ENCODE measurements around the gene POLR2E. TPM values are rescaled to one million over a fixed set of nuclear protein-coding genes. Genes with fewer than 3 reads are reported as not detected.
A peak's percentile ranks its signal among the peaks of the same experiment; 100 is the strongest.

The POLR2E gene
- total and polyA plus RNA-seq, 2 donors (not counting 1 experiment from before 2014, with no cell fraction given): 103 to 121 TPM

- H3K4me1 Mint-ChIP-seq: peaks cover 50% of the 10 kb centered on the region
- Histone ChIP-seq H3K9me3 (ENCODE audit: control extremely low read depth in 1 of 3, control insufficient read depth in 2 of 3, insufficient read depth in 1 of 3, low read length in 2 of 3) (no peaks in the 10 kb centered on the region), H3K9ac (ENCODE audit: low read length) (no peak overlapping the region), H3K4me2 (replicated peaks; ENCODE audit: low read depth, low read length, poor library complexity, severe bottlenecking) (no peak overlapping the region), H3K4me1 (ENCODE audit: control insufficient read depth in 2 of 2, insufficient read depth in 2 of 2, low read length in 2 of 2) (peaks cover 37 to 44% of the 10 kb centered on the region in 2 donors), H2AFZ (ENCODE audit: insufficient read depth, low read depth, low read length, poor library complexity, severe bottlenecking) (no peak overlapping the region), H3K4me3 (ENCODE audit: control extremely low read depth in 1 of 5, extremely low read depth in 1 of 5, insufficient read depth in 1 of 5, low read depth in 2 of 5, low read length in 4 of 5) (no peak overlapping the region), H3K79me2 (ENCODE audit: control insufficient read depth, insufficient read depth, low read length) (peaks cover 36% of the 10 kb centered on the region), H3K36me3 (replicated peaks in 1 of 2; ENCODE audit: control extremely low read depth in 1 of 2, control insufficient read depth in 1 of 2, extremely low read depth in 1 of 2, insufficient read depth in 2 of 2, low read length in 1 of 2) (peaks cover 0 to 4% of the 10 kb centered on the region in 2 experiments), H4K20me1 (ENCODE audit: control insufficient read depth, insufficient read depth, low read length, poor library complexity, severe bottlenecking) (peaks cover 24% of the 10 kb centered on the region), H3K27me3 (replicated peaks in 1 of 4; ENCODE audit: control extremely low read depth in 1 of 4, control insufficient read depth in 3 of 4, insufficient read depth in 4 of 4, low read length in 3 of 4) (no peaks in the 10 kb centered on the region), H3K27ac (ENCODE audit: low read length in 2 of 2) (no peak overlapping the region)
- TF ChIP-seq EZH2 (IDR thresholded peaks at IDR 0.05; ENCODE audit: borderline replicate concordance, insufficient read depth, low read depth, low read length, poor library complexity, severe bottlenecking): no peak
- TF ChIP-seq CTCF (IDR thresholded peaks at IDR 0.05): no peak
- CTCF ChIA-PET: interaction anchor here (1.6 kb wide), 1 partner anchor 33 kb away, joined by 3 read pairs; no protein-coding TSS in a partner anchor
- 100% methylated on average over 3 of the region's 7 CpGs for WGBS (ENCODE audit: insufficient coverage)
- no peaks in the 10 kb centered on the region for H3K9me3 Mint-ChIP-seq (ENCODE audit: insufficient read depth)
- POLR2A ChIA-PET: interaction anchor here (0.6 to 0.9 kb wide), 2 partner anchors 30 to 40 kb away, joined by 4 to 6 read pairs; partner anchors contain the start of gene ARHGAP45
- no peak for ATAC-seq (ENCODE audit: low read depth)
- H3K4me3 Mint-ChIP-seq: no peak overlapping the region
- DNase-seq: no peak
- peak overlapping the region; percentile 11 for H3K27ac Mint-ChIP-seq
- intact Hi-C loops (cut with micrococcal nuclease): no loop called here
- no peaks in the 10 kb centered on the region for H3K27me3 Mint-ChIP-seq
Observed at GRCh38 chr19:1097810-1098176, 2.6 kb upstream of the POLR2E start.

- peak overlapping the region in 1 of 2 donors; percentile 70 for H3K27ac ChIP-seq (ENCODE audit: low read length in 2 of 2)
- ATAC-seq (ENCODE audit: low read depth): no peak
- intact Hi-C loops (cut with micrococcal nuclease): loop anchor here (2.0 kb wide), 2 partner anchors 56 to 74 kb away; partner anchors contain the start of genes RNU6-2 and TMEM259
- DNase-seq: no peak
- peaks cover 19 to 25% of the 10 kb centered on the region in 2 donors for H3K4me1 ChIP-seq (ENCODE audit: control insufficient read depth in 2 of 2, insufficient read depth in 2 of 2, low read length in 2 of 2)
- Mint-ChIP-seq H3K4me3 (peak overlapping the region; percentile 97), H3K27ac (peak overlapping the region; percentile 70), H3K4me1 (peaks cover 32% of the 10 kb centered on the region), H3K9me3 (ENCODE audit: insufficient read depth) (no peaks in the 10 kb centered on the region), H3K27me3 (no peaks in the 10 kb centered on the region)
- peaks cover 45% of the 10 kb centered on the region for H4K20me1 ChIP-seq (ENCODE audit: control insufficient read depth, insufficient read depth, low read length, poor library complexity, severe bottlenecking)
- POLR2A ChIA-PET: interaction anchor here (0.6 to 2.5 kb wide), 8 partner anchors 8 to 172 kb away, joined by 3 to 14 read pairs (median 4); partner anchors contain the start of genes ARHGAP45 and GPX4
- H3K9ac ChIP-seq (ENCODE audit: low read length): peak overlapping the region; percentile 89
- H3K79me2 ChIP-seq (ENCODE audit: control insufficient read depth, insufficient read depth, low read length): peaks cover 57% of the 10 kb centered on the region
- H3K4me3 ChIP-seq (ENCODE audit: control extremely low read depth in 1 of 5, extremely low read depth in 1 of 5, insufficient read depth in 1 of 5, low read depth in 2 of 5, low read length in 4 of 5): peak overlapping the region; percentile 56 to 86 (median 74)
- no peaks in the 10 kb centered on the region for H3K9me3 ChIP-seq (ENCODE audit: control extremely low read depth in 1 of 3, control insufficient read depth in 2 of 3, insufficient read depth in 1 of 3, low read length in 2 of 3)
- peak overlapping the region; percentile 74 for H2AFZ ChIP-seq (ENCODE audit: insufficient read depth, low read depth, low read length, poor library complexity, severe bottlenecking)
- peak overlapping the region; percentile 89 for H3K4me2 ChIP-seq (replicated peaks; ENCODE audit: low read depth, low read length, poor library complexity, severe bottlenecking)
- WGBS (ENCODE audit: insufficient coverage): 2% methylated on average over 19 of the region's 19 CpGs
- CTCF ChIA-PET: interaction anchor here (0.7 to 2.8 kb wide), 4 partner anchors 27 to 150 kb away, joined by 3 to 7 read pairs (median 5); partner anchors contain the start of gene ARHGAP45
- no peaks in the 10 kb centered on the region for H3K27me3 ChIP-seq (replicated peaks in 1 of 4; ENCODE audit: control extremely low read depth in 1 of 4, control insufficient read depth in 3 of 4, insufficient read depth in 4 of 4, low read length in 3 of 4)
- TF ChIP-seq EZH2 (IDR thresholded peaks at IDR 0.05; ENCODE audit: borderline replicate concordance, insufficient read depth, low read depth, low read length, poor library complexity, severe bottlenecking) (no peak), CTCF (IDR thresholded peaks at IDR 0.05) (no peak)
- peaks cover 0 to 22% of the 10 kb centered on the region in 2 experiments for H3K36me3 ChIP-seq (replicated peaks in 1 of 2; ENCODE audit: control extremely low read depth in 1 of 2, control insufficient read depth in 1 of 2, extremely low read depth in 1 of 2, insufficient read depth in 2 of 2, low read length in 1 of 2)
Observed at GRCh38 chr19:1094655-1094977, 559 bp downstream of the POLR2E start.

Measured in B cell (primary cell).